SK-N-SH (cell line): ENCODE data around the gene SNAP25. TPM values are rescaled to one million over a fixed set of nuclear protein-coding genes. Genes with fewer than 3 reads are reported as not detected.

ENCODE experiments used
- CTCF ChIA-PET: fragments of 300-600, 350-600 bp; formaldehyde crosslinking; extraction: SDS; loops from one replicate; lab custom pipeline; 2021; lab: Yijun Ruan, JAX
- POLR2A ChIA-PET: fragments of 350-600 bp; sonication (Branson Sonifier 250); formaldehyde crosslinking; extraction: SDS; loops from one replicate; lab custom pipeline; 2020; ENCODE audit warnings: antibody characterized with exemption, inconsistent platforms; lab: Yijun Ruan, JAX
- DNase-seq: peaks from one replicate; pipeline ENCODE4 v3.0.0; 2012
- H2AFZ ChIP-seq: fragments of 200-600 bp; sonication (generic); 2 replicates; pipeline ENCODE4 v1.8.1; 2016; ENCODE audit warnings: antibody characterized with exemption, mild to moderate bottlenecking, low read depth
- H3F3A ChIP-seq: fragments of 200-600 bp; sonication (generic); replicated peaks from 2 replicates; pipeline ENCODE3; 2016; ENCODE audit warnings: antibody characterized with exemption, mild to moderate bottlenecking; ENCODE audit not compliant: insufficient read depth
- H3K27ac ChIP-seq, 2 experiments: fragments of 200-500 bp in 1 of 2; fragments of 200-600 bp in 1 of 2; sonication (Bioruptor generic) in 1 of 2; sonication (generic), shearing (Covaris generic) in 1 of 2; 2 replicates each; pipeline versions ENCODE4 v1.5.1 to v1.6.1; 2014 to 2016; ENCODE audit warnings: low read depth in 2 of 2, inconsistent platforms in 1 of 2, low read length in 1 of 2, mild to moderate bottlenecking in 1 of 2, mixed read lengths in 1 of 2
- H3K27me3 ChIP-seq: fragments of 200-600 bp; sonication (generic), shearing (Covaris generic); 2 replicates; pipeline ENCODE4 v1.6.1; 2016; ENCODE audit warnings: mixed run types; ENCODE audit not compliant: insufficient read depth
- H3K36me3 ChIP-seq, 2 experiments: fragments of 200-500 bp in 1 of 2; fragments of 200-600 bp in 1 of 2; sonication (Bioruptor generic) in 1 of 2; sonication (generic) in 1 of 2; replicated peaks in 1 of 2; 2 replicates each; pipeline versions ENCODE3 to v1.5.1; 2014 to 2016; ENCODE audit warnings: low read length in 1 of 2, mild to moderate bottlenecking in 1 of 2; ENCODE audit not compliant: insufficient read depth in 2 of 2, control insufficient read depth in 1 of 2
- H3K4me1 ChIP-seq, 2 experiments: fragments of 200-500 bp in 1 of 2; fragments of 200-600 bp in 1 of 2; sonication (Bioruptor generic) in 1 of 2; sonication (generic), shearing (Covaris generic) in 1 of 2; 2 replicates each; pipeline versions ENCODE4 v1.5.1 to v1.6.1; 2014 to 2016; ENCODE audit warnings: low read depth in 1 of 2, low read length in 1 of 2, mixed run types in 1 of 2; ENCODE audit not compliant: insufficient read depth in 2 of 2, control insufficient read depth in 1 of 2
- H3K4me2 ChIP-seq: fragments of 200-600 bp; sonication (generic), shearing (Covaris generic); 2 replicates; pipeline ENCODE4 v1.6.1; 2017; ENCODE audit warnings: mixed run types
- H3K4me3 ChIP-seq, 2 experiments: fragments of 200-500 bp in 1 of 2; fragments of 200-600 bp in 1 of 2; sonication (Bioruptor generic) in 1 of 2; sonication (generic), shearing (Covaris generic) in 1 of 2; 2 replicates each; pipeline versions ENCODE4 v1.5.1 to v1.8.1; 2014 to 2016; ENCODE audit warnings: low read depth in 2 of 2, inconsistent platforms in 1 of 2, low read length in 1 of 2, mild to moderate bottlenecking in 1 of 2, mixed read lengths in 1 of 2, moderate library complexity in 1 of 2
- H3K79me2 ChIP-seq: fragments of 200-600 bp; sonication (generic); 2 replicates; pipeline ENCODE4 v1.8.1; 2017; ENCODE audit warnings: mild to moderate bottlenecking; ENCODE audit not compliant: insufficient read depth
- H3K9ac ChIP-seq: fragments of 200-600 bp; sonication (generic); 2 replicates; pipeline ENCODE4 v1.6.1; 2017; ENCODE audit warnings: mixed run types
- H3K9me2 ChIP-seq: fragments of 200-600 bp; sonication (generic); 2 replicates; pipeline ENCODE4 v1.6.1; 2017; ENCODE audit warnings: mixed run types
- H3K9me3 ChIP-seq: fragments of 200-600 bp; sonication (generic); 2 replicates; pipeline ENCODE4 v1.6.1; 2017; ENCODE audit warnings: mixed run types, mild to moderate bottlenecking, moderate library complexity
- H4K20me1 ChIP-seq: fragments of 200-600 bp; sonication (generic); 2 replicates; pipeline ENCODE4 v1.6.1; 2017; ENCODE audit warnings: mild to moderate bottlenecking, mixed run types; ENCODE audit not compliant: insufficient read depth
- GABPA ChIP-seq: IDR thresholded peaks from 2 replicates; pipeline ENCODE4 v1.4.0; 2012; ENCODE audit warnings: low read depth, mild to moderate bottlenecking
- IRF3 ChIP-seq: fragments of 150-350 bp; IDR thresholded peaks from 2 replicates; pipeline ENCODE4 v1.6.1; 2016; ENCODE audit warnings: mild to moderate bottlenecking, low read depth, low read length
- MEF2A ChIP-seq: IDR thresholded peaks from 2 replicates; pipeline ENCODE4 v1.4.0; 2012; ENCODE audit warnings: low read depth, borderline replicate concordance
- MXI1 ChIP-seq: IDR thresholded peaks from 2 replicates; pipeline ENCODE4 v1.6.1; 2012; ENCODE audit warnings: mild to moderate bottlenecking, low read depth, low read length, improper control_type of control experiment
- NFIC ChIP-seq: IDR thresholded peaks from 2 replicates; pipeline ENCODE4 v1.4.0; 2012; ENCODE audit warnings: borderline replicate concordance
- PBX3 ChIP-seq: IDR thresholded peaks from 2 replicates; pipeline ENCODE4; 2012
- POLR2AphosphoS5 ChIP-seq: IDR thresholded peaks from 2 replicates; pipeline ENCODE4 v1.6.1; 2012; ENCODE audit warnings: low read depth, low read length
- SIN3A ChIP-seq: IDR thresholded peaks from 2 replicates; pipeline ENCODE4 v1.6.1; 2012; ENCODE audit warnings: low read depth, mild to moderate bottlenecking, low read length, moderate library complexity, borderline replicate concordance
- SMC3 ChIP-seq: IDR thresholded peaks from 2 replicates; pipeline ENCODE4 v1.6.1; 2012; ENCODE audit warnings: low read depth, low read length, improper control_type of control experiment
- TAF1 ChIP-seq: IDR thresholded peaks from 2 replicates; pipeline ENCODE4 v1.6.1; 2012; ENCODE audit warnings: low read depth, mild to moderate bottlenecking, low read length, moderate library complexity, borderline replicate concordance
- USF2 ChIP-seq: fragments of 150-350 bp; IDR thresholded peaks from 2 replicates; pipeline ENCODE4 v1.6.1; 2017; ENCODE audit warnings: antibody characterized with exemption, low read length, low read depth, borderline replicate concordance
- YY1 ChIP-seq: IDR thresholded peaks from 2 replicates; pipeline ENCODE4 v1.4.0; 2012; ENCODE audit warnings: low read depth, mild to moderate bottlenecking
- WGBS: methylation state at CpG from one replicate; pipeline ENCODE4 v1.1.6; 2017; ENCODE audit warnings: low lambda C conversion rate; 5-methylcytosine and 5-hydroxymethylcytosine counted together
- polyA plus RNA-seq, 3 experiments: library from polyadenylated mRNA; depleted of rRNA; stranded (reverse); fragments of >200 nt; gene quantifications; 2 replicates each; pipeline ENCODE4 v1.2.3, GENCODE V29; 2012

Gene SNAP25
- polyA plus RNA-seq, 1 of the 3 experiments (the other 2 are of a cell fraction) = 42.4 TPM

- no peaks in the 10 kb centered on the region for H3F3A ChIP-seq
- peaks cover 0 to 2% of the 10 kb centered on the region in 2 experiments for H3K36me3 ChIP-seq
- H3K4me1 ChIP-seq = no peaks in the 10 kb centered on the region
- H3K79me2 ChIP-seq = no peaks in the 10 kb centered on the region
- no peak overlapping the region for H3K9ac ChIP-seq
- POLR2A ChIA-PET = no interaction called here
- no peaks in the 10 kb centered on the region for H3K27me3 ChIP-seq
- H3K4me2 ChIP-seq = no peak overlapping the region
- TF ChIP-seq PBX3 = no peak
- TF ChIP-seq, all 33 proteins: peak for 0
- Histone ChIP-seq H2AFZ (no peak overlapping the region), H3K4me3 (no peak overlapping the region), H3K9me3 (no peaks in the 10 kb centered on the region), H4K20me1 (no peaks in the 10 kb centered on the region), H3K9me2 (no peaks in the 10 kb centered on the region), H3K27ac (no peak overlapping the region)
- CTCF ChIA-PET = interaction anchor here (1.1 to 3.4 kb wide), 3 partner anchors 18 to 282 kb away, joined by 4 to 12 read pairs (median 7); no protein-coding TSS in a partner anchor
- WGBS = 78% methylated on average over 1 of the region's 1 CpG
- DNase-seq = no peak
These were observed 41.7 kb downstream of the SNAP25 start for GRCh38 chr20:10260316-10260715.

GRCh38 chr20:10261702-10262101, 43.1 kb downstream of the SNAP25 start:
- 96% methylated on average over 2 of the region's 2 CpGs for WGBS
- Histone ChIP-seq H3K4me3 (no peak overlapping the region), H3K27ac (no peak overlapping the region), H4K20me1 (no peaks in the 10 kb centered on the region), H3K36me3 (peaks cover 2% of the 10 kb centered on the region in 2 experiments), H3F3A (no peaks in the 10 kb centered on the region), H3K9me2 (no peaks in the 10 kb centered on the region), H3K4me1 (no peaks in the 10 kb centered on the region), H3K9me3 (no peaks in the 10 kb centered on the region), H2AFZ (no peak overlapping the region), H3K27me3 (no peaks in the 10 kb centered on the region), H3K9ac (no peak overlapping the region), H3K4me2 (no peak overlapping the region), H3K79me2 (no peaks in the 10 kb centered on the region)
- DNase-seq = no peak
- TF ChIP-seq SMC3 = no peak
- no peak for TF ChIP-seq MXI1
- no peak for TF ChIP-seq TAF1
- TF ChIP-seq YY1 = no peak
- POLR2A ChIA-PET = no interaction called here
- CTCF ChIA-PET = interaction anchor here (1.4 to 3.4 kb wide), 4 partner anchors 150 to 283 kb away, joined by 3 to 12 read pairs (median 6); no protein-coding TSS in a partner anchor

- no peak for DNase-seq
- ChIA-PET CTCF (interaction anchor here (0.7 to 3.4 kb wide), 5 partner anchors 10 to 285 kb away, joined by 3 to 12 read pairs (median 3); no protein-coding TSS in a partner anchor), POLR2A (no interaction called here)
- Histone ChIP-seq H3K4me3 (no peak overlapping the region), H3K9me3 (no peaks in the 10 kb centered on the region), H2AFZ (no peak overlapping the region), H3K9ac (no peak overlapping the region), H3K79me2 (no peaks in the 10 kb centered on the region), H3F3A (no peaks in the 10 kb centered on the region), H3K9me2 (no peaks in the 10 kb centered on the region), H3K27ac (no peak overlapping the region), H4K20me1 (no peaks in the 10 kb centered on the region), H3K4me1 (no peaks in the 10 kb centered on the region), H3K4me2 (no peak overlapping the region), H3K27me3 (no peaks in the 10 kb centered on the region), H3K36me3 (peaks cover 2% of the 10 kb centered on the region in 2 experiments)
- WGBS = 86% methylated on average over 7 of the region's 7 CpGs
- no peak for TF ChIP-seq IRF3
- TF ChIP-seq USF2 = no peak
- TF ChIP-seq SMC3 = no peak
- no peak for TF ChIP-seq MEF2A
- TF ChIP-seq POLR2AphosphoS5 = no peak
- no peak for TF ChIP-seq SIN3A
- no peak for TF ChIP-seq GABPA
- TF ChIP-seq NFIC = no peak
These were observed 44.9 kb downstream of the SNAP25 start for GRCh38 chr20:10263385-10264165.
